ENCODE measurements around the gene METAP2.

DNA sequence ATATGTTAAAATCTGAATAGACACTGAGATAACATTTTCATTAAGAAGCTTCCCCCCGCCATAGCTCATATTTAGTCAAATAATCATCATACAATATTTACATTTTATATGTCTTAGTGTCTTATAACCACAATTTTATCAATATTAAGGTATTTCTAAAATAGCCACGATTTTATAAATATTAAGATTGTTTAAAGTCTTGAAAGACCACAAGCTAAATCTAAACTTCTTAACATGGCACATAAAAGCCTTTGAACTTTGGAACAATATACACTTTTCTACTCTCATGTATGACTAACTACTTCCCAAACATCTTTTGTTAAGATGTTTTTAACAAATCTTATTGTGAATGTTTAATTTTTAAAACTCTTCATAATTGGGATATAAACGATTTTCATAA is 70.8 kb downstream of the METAP2 start:
- TF ChIP-seq POLR2A (IDR thresholded peaks at IDR 0.05; ENCODE audit: borderline replicate concordance, extremely low read depth, insufficient read depth, insufficient read length) (no peak), ZNF274 (IDR thresholded peaks at IDR 0.05; ENCODE audit: low read depth, low read length) (no peak), POLR2AphosphoS5 (IDR thresholded peaks at IDR 0.05; ENCODE audit: low read depth, low read length) (no peak), CEBPB (IDR thresholded peaks at IDR 0.05; ENCODE audit: low read depth) (no peak), EZH2 (IDR thresholded peaks at IDR 0.05) (no peak)
- TF ChIP-seq, protein P1, sequence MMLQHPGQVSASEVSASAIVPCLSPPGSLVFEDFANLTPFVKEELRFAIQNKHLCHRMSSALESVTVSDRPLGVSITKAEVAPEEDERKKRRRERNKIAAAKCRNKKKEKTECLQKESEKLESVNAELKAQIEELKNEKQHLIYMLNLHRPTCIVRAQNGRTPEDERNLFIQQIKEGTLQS (IDR thresholded peaks at IDR 0.05) = no peak
- TF ChIP-seq, protein P2, sequence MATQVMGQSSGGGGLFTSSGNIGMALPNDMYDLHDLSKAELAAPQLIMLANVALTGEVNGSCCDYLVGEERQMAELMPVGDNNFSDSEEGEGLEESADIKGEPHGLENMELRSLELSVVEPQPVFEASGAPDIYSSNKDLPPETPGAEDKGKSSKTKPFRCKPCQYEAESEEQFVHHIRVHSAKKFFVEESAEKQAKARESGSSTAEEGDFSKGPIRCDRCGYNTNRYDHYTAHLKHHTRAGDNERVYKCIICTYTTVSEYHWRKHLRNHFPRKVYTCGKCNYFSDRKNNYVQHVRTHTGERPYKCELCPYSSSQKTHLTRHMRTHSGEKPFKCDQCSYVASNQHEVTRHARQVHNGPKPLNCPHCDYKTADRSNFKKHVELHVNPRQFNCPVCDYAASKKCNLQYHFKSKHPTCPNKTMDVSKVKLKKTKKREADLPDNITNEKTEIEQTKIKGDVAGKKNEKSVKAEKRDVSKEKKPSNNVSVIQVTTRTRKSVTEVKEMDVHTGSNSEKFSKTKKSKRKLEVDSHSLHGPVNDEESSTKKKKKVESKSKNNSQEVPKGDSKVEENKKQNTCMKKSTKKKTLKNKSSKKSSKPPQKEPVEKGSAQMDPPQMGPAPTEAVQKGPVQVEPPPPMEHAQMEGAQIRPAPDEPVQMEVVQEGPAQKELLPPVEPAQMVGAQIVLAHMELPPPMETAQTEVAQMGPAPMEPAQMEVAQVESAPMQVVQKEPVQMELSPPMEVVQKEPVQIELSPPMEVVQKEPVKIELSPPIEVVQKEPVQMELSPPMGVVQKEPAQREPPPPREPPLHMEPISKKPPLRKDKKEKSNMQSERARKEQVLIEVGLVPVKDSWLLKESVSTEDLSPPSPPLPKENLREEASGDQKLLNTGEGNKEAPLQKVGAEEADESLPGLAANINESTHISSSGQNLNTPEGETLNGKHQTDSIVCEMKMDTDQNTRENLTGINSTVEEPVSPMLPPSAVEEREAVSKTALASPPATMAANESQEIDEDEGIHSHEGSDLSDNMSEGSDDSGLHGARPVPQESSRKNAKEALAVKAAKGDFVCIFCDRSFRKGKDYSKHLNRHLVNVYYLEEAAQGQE (IDR thresholded peaks at IDR 0.05; ENCODE audit: low read depth) = no peak
- TF ChIP-seq, protein P3, sequence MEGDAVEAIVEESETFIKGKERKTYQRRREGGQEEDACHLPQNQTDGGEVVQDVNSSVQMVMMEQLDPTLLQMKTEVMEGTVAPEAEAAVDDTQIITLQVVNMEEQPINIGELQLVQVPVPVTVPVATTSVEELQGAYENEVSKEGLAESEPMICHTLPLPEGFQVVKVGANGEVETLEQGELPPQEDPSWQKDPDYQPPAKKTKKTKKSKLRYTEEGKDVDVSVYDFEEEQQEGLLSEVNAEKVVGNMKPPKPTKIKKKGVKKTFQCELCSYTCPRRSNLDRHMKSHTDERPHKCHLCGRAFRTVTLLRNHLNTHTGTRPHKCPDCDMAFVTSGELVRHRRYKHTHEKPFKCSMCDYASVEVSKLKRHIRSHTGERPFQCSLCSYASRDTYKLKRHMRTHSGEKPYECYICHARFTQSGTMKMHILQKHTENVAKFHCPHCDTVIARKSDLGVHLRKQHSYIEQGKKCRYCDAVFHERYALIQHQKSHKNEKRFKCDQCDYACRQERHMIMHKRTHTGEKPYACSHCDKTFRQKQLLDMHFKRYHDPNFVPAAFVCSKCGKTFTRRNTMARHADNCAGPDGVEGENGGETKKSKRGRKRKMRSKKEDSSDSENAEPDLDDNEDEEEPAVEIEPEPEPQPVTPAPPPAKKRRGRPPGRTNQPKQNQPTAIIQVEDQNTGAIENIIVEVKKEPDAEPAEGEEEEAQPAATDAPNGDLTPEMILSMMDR (IDR thresholded peaks at IDR 0.05 in 2 of 3, conservative IDR thresholded peaks at IDR 0.05 in 1 of 3; ENCODE audit: borderline replicate concordance in 1 of 3, insufficient read depth in 1 of 3, low read depth in 2 of 3, low read length in 2 of 3) = no peak
- TF ChIP-seq, protein P4, sequence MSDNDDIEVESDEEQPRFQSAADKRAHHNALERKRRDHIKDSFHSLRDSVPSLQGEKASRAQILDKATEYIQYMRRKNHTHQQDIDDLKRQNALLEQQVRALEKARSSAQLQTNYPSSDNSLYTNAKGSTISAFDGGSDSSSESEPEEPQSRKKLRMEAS (IDR thresholded peaks at IDR 0.05) = no peak

All from HCT116 (cell line).